Keratinocyte (primary cell): ENCODE data around the gene TEKT2. TPM values are rescaled to one million over a fixed set of nuclear protein-coding genes. Genes with fewer than 3 reads are reported as not detected.

ENCODE experiments used
- DNase-seq: peaks from one replicate; pipeline ENCODE4 v3.0.0-alpha.2; 2011; ENCODE audit warnings: low read depth, missing footprints, low spot score
- FAIRE-seq: peaks from 2 replicates; lab custom pipeline; 2011; peaks lifted over from hg19 to GRCh38; lab: Jason Lieb, UNC
- H2AFZ ChIP-seq: 2 replicates; pipeline ENCODE4 v1.6.0; 2012; ENCODE audit warnings: low read length, control low read depth, inconsistent platforms; ENCODE audit not compliant: control insufficient read depth
- H3K27ac ChIP-seq: 2 replicates; pipeline ENCODE4 v1.5.1; 2011; ENCODE audit warnings: low read length; ENCODE audit not compliant: control insufficient read depth, insufficient read depth
- H3K27me3 ChIP-seq: 3 replicates; pipeline ENCODE4 v1.6.0; 2011; ENCODE audit warnings: low read length; ENCODE audit not compliant: control insufficient read depth, insufficient read depth; ENCODE audit errors: extremely low read depth
- H3K36me3 ChIP-seq, 2 experiments: 2 replicates in 1 of 2; 3 replicates in 1 of 2; pipeline ENCODE4 v1.5.1; 2011; ENCODE audit warnings: low read length in 2 of 2, mild to moderate bottlenecking in 1 of 2; ENCODE audit not compliant: control insufficient read depth in 2 of 2, insufficient read depth in 2 of 2; ENCODE audit errors: extremely low read depth in 1 of 2
- H3K4me1 ChIP-seq: 3 replicates; pipeline ENCODE4 v1.5.1; 2011; ENCODE audit warnings: low read length; ENCODE audit not compliant: control insufficient read depth, insufficient read depth; ENCODE audit errors: extremely low read depth
- H3K4me2 ChIP-seq: 3 replicates; pipeline ENCODE4 v1.6.0; 2011; ENCODE audit warnings: low read depth, low read length; ENCODE audit not compliant: control insufficient read depth, insufficient read depth; ENCODE audit errors: extremely low read depth
- H3K4me3 ChIP-seq, 3 experiments: fragments of 200-600 bp in 1 of 3; sonication (generic) in 1 of 3; 2 replicates in 2 of 3; 3 replicates in 1 of 3; pipeline ENCODE4 v1.5.1; 2011 to 2016; ENCODE audit warnings: low read length in 3 of 3, mild to moderate bottlenecking in 3 of 3, control low read depth in 2 of 3, inconsistent platforms in 1 of 3, low read depth in 1 of 3, mixed read lengths in 1 of 3, mixed run types in 1 of 3, moderate library complexity in 1 of 3; ENCODE audit not compliant: control insufficient read depth in 2 of 3, insufficient read depth in 2 of 3; ENCODE audit errors: extremely low read depth in 1 of 3
- H3K79me2 ChIP-seq: 2 replicates; pipeline ENCODE4 v1.6.0; 2012; ENCODE audit warnings: low read length; ENCODE audit not compliant: control insufficient read depth, insufficient read depth
- H3K9ac ChIP-seq: 3 replicates; pipeline ENCODE4 v1.6.0; 2011; ENCODE audit warnings: low read length; ENCODE audit not compliant: control insufficient read depth, insufficient read depth; ENCODE audit errors: extremely low read depth
- H3K9me1 ChIP-seq: 3 replicates; pipeline ENCODE4 v1.6.0; 2011; ENCODE audit warnings: low read length; ENCODE audit not compliant: control insufficient read depth, insufficient read depth; ENCODE audit errors: extremely low read depth
- H3K9me3 ChIP-seq: 2 replicates; pipeline ENCODE4 v1.5.1; 2012; ENCODE audit warnings: low read depth, low read length; ENCODE audit not compliant: control insufficient read depth
- H4K20me1 ChIP-seq: 3 replicates; pipeline ENCODE4 v1.6.0; 2011; ENCODE audit warnings: low read length; ENCODE audit not compliant: control insufficient read depth, insufficient read depth; ENCODE audit errors: extremely low read depth
- CTCF ChIP-seq, 3 experiments: IDR thresholded peaks in 1 of 3; conservative IDR thresholded peaks in 1 of 3; optimal IDR thresholded peaks in 1 of 3; 2 replicates in 2 of 3; 3 replicates in 1 of 3; pipeline versions ENCODE3 to v1.5.1; 2011; ENCODE audit warnings: low read length in 3 of 3, mild to moderate bottlenecking in 3 of 3, moderate library complexity in 2 of 3, control low read depth in 1 of 3, inconsistent platforms in 1 of 3; ENCODE audit not compliant: insufficient read depth in 2 of 3; ENCODE audit errors: extremely low read depth in 1 of 3
- EZH2 ChIP-seq: IDR thresholded peaks from one replicate; pipeline ENCODE4 v1.6.1; 2012; ENCODE audit warnings: inconsistent platforms, mild to moderate bottlenecking, low read length, moderate library complexity
- dilution Hi-C: fragments of 300-500 bp; cut with MboI; formaldehyde crosslinking; loops from one replicate; pipeline ENCODE4 v1.7.0; 2020; ENCODE audit warnings: low sequenced_read_pairs; ENCODE audit not compliant: extremely low pct_ligation_motif_present
- polyA plus RNA-seq, 5 experiments: library from polyadenylated mRNA; depleted of rRNA in 3 of 5; stranded (reverse) in 3 of 5; stranded (forward) in 1 of 5; unstranded in 1 of 5; fragments of >200 nt; gene quantifications; 1 replicate in 1 of 5; 2 replicates in 3 of 5; 3 replicates in 1 of 5; pipeline versions ENCODE4 v1.2.1 to v1.2.3, GENCODE V29; 2011 to 2012; ENCODE audit warnings: missing spikeins in 2 of 5, low read depth in 1 of 5, low replicate concordance in 1 of 5

TEKT2 gene
- polyA plus RNA-seq, 1 donor (not counting 4 experiments of a cell fraction or from before 2014, with no cell fraction given) = 0.03 TPM

GRCh38 chr1:36096500-36097432 lies 12.9 kb downstream of the TEKT2 start:
- no peak for DNase-seq
- no peaks in the 10 kb centered on the region for H4K20me1 ChIP-seq
- peaks cover 2% of the 10 kb centered on the region for H3K9me1 ChIP-seq
- no peaks in the 10 kb centered on the region for H3K9me3 ChIP-seq
- H3K27me3 ChIP-seq = no peaks in the 10 kb centered on the region
- no peak overlapping the region for H3K27ac ChIP-seq
- dilution Hi-C loops = no loop called here
- H3K36me3 ChIP-seq = peaks cover 28 to 36% of the 10 kb centered on the region in 2 experiments
- no peak overlapping the region for H3K4me3 ChIP-seq
- H3K4me2 ChIP-seq = no peak overlapping the region
- no peak overlapping the region for H3K9ac ChIP-seq
- no peak for FAIRE-seq
- peaks cover 6% of the 10 kb centered on the region for H3K79me2 ChIP-seq
- H2AFZ ChIP-seq = no peak overlapping the region
- peaks cover 3% of the 10 kb centered on the region for H3K4me1 ChIP-seq
- TF ChIP-seq EZH2 (no peak), CTCF (optimal IDR thresholded peaks at IDR 0.05 in 1 of 3, IDR thresholded peaks at IDR 0.05 in 1 of 3, conservative IDR thresholded peaks at IDR 0.05 in 1 of 3; ENCODE audit: extremely low read depth in 1 of 3, insufficient read depth in 2 of 3, low read length in 3 of 3) (peak; percentile 14 to 39 (median 23))

GRCh38 chr1:36097693-36098585 lies 14.0 kb downstream of the TEKT2 start:
- peaks cover 16 to 24% of the 10 kb centered on the region in 2 experiments for H3K36me3 ChIP-seq
- dilution Hi-C loops = no loop called here
- H3K79me2 ChIP-seq = no peaks in the 10 kb centered on the region
- H3K9me1 ChIP-seq = peaks cover 2% of the 10 kb centered on the region
- TF ChIP-seq EZH2 = no peak
- TF ChIP-seq CTCF (optimal IDR thresholded peaks at IDR 0.05 in 1 of 3, IDR thresholded peaks at IDR 0.05 in 1 of 3, conservative IDR thresholded peaks at IDR 0.05 in 1 of 3; ENCODE audit: extremely low read depth in 1 of 3, insufficient read depth in 2 of 3, low read length in 3 of 3) = no peak
- H3K27me3 ChIP-seq = no peaks in the 10 kb centered on the region
- no peaks in the 10 kb centered on the region for H3K9me3 ChIP-seq
- FAIRE-seq = no peak
- H3K4me1 ChIP-seq = peaks cover 3% of the 10 kb centered on the region
- H3K9ac ChIP-seq = no peak overlapping the region
- no peak overlapping the region for H3K4me3 ChIP-seq
- H3K27ac ChIP-seq = no peak overlapping the region
- H4K20me1 ChIP-seq = no peaks in the 10 kb centered on the region
- no peak for DNase-seq
- H3K4me2 ChIP-seq = no peak overlapping the region
- H2AFZ ChIP-seq = no peak overlapping the region
